GM18505 (cell line): ENCODE measurements around the gene CLECL1.
"Not testable (repeated sequence)": the region's sequence is repeated elsewhere in the genome, so short reads cannot be mapped to it uniquely, and the experiment has no call there.

Source experiments
- ATAC-seq: cut with Tn5 transposase; IDR thresholded peaks from one replicate; pipeline ENCODE4 v1.9.1; 2021; ENCODE audit not compliant: unreplicated experiment
- POLR2A ChIP-seq: IDR thresholded peaks from 4 replicates; pipeline ENCODE4 v1.6.1; 2011; ENCODE audit warnings: borderline replicate concordance; ENCODE audit not compliant: insufficient read depth, insufficient read length; ENCODE audit errors: extremely low read depth

The CLECL1 gene

DNA sequence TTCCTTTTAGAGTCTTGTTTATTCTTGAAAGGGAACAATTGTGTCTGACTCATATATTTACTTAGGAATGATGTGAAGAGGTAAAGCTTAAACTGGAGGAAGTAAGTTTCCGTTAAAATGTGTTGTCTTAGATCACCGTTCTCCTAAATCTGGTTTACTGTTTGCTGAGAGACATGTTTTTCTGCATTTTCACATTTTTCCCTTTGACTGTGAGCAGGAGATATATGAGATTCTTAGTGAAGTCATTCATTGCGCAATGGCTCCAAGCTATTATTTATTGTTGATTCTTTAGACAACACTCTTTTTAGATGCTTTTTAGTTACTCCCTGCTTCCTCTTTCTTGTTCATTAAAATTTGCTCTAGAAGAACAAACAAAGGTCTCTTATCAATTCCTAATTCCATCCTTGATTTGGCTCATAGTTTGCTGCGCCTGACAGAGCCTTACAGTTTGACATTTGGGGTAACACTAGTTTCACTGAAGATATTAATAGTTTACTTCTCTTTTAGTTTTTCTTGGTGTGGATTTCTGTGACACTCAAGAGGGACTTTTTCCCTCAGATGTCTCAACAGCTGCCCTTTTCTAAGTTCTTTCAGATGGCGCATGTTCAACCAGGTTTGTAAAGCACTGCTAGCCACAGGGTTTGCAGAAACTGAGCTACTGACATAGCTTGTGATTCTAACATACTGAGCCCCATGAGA lies 11.4 kb downstream of the CLECL1 start:
- ATAC-seq: peak; percentile 60
- no peak for TF ChIP-seq POLR2A

DNA sequence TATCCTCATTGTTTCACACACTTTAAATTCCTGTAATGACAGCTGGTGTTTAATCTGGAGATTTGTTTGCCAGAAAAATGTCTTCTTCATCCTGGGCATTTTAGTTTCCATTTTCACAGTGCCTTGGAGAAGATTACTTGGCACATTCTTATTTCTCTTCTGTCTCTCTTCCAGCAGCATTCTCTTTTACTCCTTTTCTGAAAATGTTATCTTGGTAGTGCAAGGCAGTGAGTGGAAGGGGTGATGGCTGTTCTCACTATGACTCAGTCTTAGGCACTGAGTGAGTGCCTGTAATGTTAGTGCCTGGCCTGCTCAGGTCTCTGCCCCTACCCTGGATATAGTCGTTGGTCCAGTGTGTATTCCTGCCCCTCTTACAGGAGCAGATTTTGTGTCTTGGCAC lies 13.1 kb downstream of the CLECL1 start:
- peak; percentile 17 for TF ChIP-seq POLR2A
- no peak for ATAC-seq

DNA sequence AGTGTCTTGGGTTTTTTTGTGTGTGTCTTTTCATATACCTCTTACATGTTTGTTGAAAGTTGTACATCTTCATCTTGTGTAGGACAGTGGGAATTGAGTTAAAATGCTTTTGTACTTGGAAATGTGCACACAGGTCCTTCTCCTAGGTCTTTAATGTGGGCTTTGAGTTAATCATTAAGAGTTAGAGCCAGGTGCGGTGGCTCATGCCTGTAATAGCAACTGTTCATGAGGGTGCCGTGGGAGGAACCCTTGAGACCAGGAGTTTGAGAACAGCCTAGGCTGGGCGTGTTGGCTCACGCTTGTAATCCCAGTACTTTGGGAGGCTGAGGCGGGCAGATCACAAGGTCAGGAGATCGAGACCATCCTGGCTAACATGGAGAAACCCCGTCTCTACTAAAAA lies 13.9 kb downstream of the CLECL1 start:
- TF ChIP-seq POLR2A: no peak
- ATAC-seq: no peak

DNA sequence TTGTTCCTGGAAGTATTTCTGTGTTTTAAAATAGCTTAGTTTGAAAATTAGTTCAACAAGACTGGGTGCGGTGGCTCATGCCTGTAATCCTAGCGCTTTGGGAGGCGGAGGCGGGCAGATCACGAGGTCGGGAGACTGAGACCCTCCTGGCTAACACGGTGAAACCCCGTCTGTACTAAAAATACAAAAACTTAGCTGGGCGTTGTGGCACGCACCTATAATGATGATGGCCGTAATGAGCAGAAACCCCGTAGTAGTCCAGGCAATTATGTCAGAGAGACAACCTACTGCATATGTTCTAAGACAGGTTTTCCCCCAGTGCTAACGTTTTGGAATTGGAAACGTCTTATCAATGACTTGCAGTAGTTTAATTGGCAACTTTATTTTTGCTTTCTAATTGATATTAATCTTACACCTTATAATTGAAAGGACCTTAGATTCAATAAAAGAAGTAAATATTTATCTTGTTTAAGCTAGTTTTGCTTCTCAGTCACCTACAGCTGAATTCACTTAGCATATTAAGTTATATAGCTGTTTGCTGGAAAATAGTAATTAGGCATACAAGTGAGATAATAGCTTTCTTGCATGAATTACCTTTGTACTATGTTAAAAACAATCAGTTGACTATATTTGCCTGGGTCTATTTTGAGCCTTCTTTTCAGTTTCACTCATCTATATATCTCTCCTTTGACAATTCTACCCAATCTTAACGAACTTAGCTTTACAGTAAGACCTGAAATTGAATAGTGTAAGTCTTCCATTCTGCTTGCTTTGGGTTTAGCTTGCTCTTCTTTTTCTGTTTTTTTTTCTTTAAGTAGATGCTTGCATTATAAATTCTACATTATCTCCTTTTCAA lies 15.6 kb downstream of the CLECL1 start:
- no peak for ATAC-seq
- peak; percentile 39 for TF ChIP-seq POLR2A

DNA sequence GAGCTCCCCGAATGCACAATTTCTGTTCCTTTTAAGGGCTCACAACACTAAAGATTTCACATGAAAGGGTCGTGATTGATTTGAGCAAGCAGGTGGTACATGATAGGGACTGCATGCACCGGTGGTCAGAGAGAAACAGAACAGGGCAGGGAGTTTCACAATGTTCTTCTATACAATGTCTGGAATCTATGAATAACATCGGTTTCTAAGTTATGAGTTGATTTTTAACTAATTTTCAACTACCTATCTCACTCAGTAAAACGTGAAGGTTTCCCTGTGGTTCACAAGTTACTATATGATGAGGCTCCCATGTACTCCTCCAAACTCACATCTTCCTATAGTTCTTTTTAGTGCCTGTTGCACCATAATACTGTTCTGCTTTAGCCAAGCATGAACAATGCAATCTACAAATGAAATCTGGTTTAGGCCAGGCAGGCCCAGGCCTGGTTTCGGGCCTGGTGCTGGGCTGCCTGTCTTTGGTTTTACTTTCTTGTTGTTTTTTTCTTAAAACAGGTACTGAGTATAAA lies 19.8 kb downstream of the CLECL1 start:
- ATAC-seq: peak; percentile 73

DNA sequence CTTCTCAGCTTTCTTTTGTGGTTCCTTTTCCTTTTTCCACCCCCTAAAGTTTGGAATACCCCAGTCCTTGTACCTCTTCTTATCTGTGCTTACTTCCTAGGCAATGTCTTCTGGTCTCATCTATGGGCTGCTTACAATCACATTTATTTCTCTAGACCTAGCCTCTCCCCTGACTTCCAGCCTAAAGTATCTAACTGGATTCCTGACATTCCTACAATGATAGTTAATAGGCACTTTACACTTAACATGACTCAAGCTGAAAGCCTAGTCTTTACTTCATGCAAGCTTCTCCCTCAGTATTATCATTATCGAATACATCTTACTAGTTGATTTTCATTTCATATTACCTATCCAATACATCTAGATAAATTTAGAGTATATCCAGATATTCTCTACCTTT lies 21.2 kb downstream of the CLECL1 start:
- no peak for TF ChIP-seq POLR2A
- no peak for ATAC-seq

DNA sequence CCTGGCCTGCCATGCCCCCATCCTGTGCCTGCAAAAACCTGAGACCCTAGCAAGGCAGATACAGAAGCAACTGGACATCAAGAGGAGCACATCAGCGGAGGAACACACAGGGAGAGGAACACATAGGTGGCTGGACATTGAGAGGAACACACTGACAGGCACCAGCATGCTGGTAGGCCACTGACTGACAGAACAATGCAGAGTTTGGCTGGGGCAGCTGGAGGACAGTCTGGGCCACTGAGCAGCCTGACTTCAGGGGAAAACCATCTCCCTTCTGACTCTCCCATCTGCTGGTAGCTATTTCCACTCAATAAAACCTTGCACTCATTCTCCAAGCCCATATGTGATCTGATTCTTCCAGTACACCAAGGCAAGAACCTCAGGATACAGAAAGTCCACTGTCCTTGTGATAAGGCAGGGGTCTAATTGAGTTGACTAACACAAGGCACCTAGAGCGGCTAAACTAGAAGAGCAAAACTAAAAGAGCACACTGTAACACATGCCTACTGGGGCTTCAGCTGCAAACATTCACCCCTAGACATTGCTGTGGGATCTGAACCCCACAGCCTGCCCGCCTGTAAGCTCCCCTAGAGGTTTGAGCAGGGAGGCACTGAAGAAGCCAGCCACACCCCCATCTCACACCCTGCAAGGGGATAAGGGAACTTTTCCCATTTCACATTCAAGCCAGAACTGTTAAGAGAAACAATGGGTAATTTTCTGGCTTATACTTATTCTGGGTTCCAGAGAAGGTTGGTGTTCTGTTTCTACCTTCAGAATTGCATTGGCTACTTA lies 22.1 kb downstream of the CLECL1 start:
- TF ChIP-seq POLR2A: no peak
- no peak for ATAC-seq

DNA sequence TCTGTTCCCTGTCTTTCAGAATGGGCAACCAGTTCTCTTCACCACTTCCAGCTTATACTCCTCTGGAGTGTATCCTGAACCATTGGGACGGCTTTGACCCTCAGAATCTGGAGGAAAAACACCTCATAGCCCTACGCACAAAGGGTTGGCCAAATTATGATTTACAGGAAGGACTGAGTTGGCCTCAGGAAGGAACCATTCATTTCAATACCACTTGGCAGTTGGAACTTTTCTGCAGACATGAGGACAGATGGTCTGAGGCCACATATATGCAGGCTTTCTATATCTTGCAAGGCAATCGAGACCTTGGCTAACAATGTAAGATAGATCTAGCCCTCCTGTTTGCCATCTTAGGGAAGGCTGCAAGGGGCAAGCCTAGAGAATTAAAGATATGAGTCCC lies 24.0 kb downstream of the CLECL1 start:
- no peak for ATAC-seq
- no peak for TF ChIP-seq POLR2A

DNA sequence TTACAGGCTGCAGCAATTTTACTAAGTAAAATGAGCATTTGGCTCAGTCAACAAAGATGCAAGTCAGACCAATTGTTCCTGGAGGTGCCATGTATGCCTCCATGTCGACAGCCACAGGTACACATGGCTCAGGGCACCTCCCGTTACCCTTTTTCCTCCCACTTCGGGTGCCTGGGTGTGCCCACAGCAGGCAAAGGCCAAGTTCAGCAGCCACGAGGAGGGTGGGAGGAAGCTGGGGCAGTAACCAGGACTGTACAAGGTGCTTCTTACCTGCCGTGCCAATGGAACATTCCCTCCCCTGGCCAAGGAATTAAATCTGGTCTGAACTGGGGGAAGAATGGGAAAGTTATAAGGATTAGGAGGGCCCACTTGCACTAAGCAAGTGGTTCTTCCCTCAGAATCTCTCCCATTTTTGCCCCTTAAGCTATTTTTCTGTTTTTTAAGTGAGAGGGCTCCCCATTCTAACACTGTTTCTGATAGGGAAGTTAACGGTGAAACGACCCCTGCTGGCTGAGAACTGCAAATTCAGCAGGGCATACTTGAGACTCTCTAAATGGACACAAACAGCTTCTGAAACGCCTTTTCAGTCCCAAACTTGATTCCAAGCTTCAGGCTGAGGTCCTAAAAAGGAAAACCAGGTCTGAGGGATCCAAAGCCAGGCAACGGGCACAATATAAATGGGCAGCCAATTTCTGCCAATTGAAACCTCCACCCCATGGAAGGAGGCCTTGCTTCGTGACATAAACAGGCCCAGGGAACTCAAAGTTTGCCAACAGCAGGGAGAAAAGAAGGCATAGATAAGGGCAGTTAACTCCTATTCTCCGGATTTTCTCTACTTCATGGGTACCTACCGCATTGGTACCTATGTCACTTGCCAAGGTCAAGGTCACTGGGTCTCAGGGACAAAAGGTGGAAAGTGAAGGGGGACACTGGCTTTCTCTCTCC lies 24.8 kb downstream of the CLECL1 start:
- TF ChIP-seq POLR2A: no peak
- no peak for ATAC-seq

DNA sequence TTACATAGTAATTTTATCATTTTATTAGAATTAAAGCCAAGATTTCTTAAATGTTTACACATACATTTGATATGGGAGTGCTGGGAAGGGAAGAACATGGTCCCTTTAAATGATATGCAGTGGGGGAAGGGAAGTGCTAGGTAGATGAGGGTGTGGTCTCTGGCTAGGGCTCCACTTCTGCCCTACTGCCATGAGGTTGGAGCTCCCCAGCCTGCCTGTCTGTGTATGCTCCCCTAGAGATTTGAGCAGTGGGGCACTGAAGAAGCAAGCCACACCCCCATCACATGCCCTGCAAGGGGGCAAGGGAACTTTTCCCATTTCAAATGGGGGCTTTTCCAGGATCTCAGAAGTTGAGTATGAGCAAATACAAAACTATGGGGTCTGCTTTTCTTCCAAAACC lies 25.5 kb downstream of the CLECL1 start:
- ATAC-seq: no peak
- no peak for TF ChIP-seq POLR2A

DNA sequence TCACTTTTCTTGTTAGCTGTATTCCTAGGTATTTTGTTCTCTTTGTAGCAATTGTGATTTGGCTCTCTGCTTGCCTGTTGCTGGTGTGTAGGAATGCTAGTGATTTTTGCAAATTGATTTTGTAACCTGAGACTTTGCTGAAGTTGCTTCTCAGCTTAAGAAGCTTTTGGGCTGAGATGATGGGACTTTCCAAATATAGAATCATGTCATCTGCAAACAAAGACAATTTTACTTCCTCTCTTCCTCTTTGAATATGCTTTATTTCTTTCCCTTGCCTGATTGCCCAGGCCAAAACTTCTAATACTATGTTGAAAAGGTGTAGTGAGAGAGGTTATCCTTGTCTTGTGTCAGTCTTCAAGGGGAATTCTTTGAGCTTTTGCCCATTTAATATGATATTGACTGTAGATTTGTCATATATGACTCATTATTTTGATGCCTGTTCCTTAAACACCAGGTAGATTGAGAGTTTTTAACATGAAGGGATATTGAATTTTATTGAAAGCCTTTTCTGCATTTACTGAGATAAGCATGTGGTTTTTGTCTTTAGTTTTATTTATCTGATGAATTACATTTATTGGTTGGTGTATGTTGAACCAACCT lies 26.7 kb downstream of the CLECL1 start:
- TF ChIP-seq POLR2A: no peak
- ATAC-seq: no peak

DNA sequence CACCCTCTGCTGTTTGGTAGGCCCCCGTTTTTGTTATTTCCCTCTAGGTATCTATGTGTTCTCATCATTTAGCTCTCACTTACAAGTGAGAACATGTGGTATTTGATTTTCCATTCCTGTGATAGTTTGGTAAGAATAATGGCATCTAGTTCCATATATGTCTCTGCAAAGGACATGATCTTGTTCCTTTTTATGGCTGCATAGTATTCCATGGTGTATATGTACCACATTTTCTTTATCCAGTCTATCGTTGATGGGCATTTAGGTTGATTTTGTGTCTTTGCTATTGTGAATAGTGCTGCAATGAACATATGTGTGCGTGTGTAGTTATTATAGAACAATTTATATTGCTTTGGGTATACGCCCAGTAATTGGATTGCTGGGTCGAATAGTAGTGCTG lies 28.3 kb downstream of the CLECL1 start:
- not testable (repeated sequence) for ATAC-seq
